Endothelial cell of coronary artery (primary cell): ENCODE measurements around the gene SLC39A7. TPM values are rescaled to one million over a fixed set of nuclear protein-coding genes. Genes with fewer than 3 reads are reported as not detected.

Source experiments
- total RNA-seq: library from RNA; depleted of rRNA; stranded (reverse); fragments of >200 nt; gene quantifications from 2 replicates; pipeline ENCODE4 v1.2.3, GENCODE V29; 2014

The SLC39A7 gene, protein sequence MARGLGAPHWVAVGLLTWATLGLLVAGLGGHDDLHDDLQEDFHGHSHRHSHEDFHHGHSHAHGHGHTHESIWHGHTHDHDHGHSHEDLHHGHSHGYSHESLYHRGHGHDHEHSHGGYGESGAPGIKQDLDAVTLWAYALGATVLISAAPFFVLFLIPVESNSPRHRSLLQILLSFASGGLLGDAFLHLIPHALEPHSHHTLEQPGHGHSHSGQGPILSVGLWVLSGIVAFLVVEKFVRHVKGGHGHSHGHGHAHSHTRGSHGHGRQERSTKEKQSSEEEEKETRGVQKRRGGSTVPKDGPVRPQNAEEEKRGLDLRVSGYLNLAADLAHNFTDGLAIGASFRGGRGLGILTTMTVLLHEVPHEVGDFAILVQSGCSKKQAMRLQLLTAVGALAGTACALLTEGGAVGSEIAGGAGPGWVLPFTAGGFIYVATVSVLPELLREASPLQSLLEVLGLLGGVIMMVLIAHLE
- 108 and 126 TPM in 2 replicates for total RNA-seq

GRCh38 chr6:33200219-33201146, at the start of gene SLC39A7, which contains the start of gene RXRB:
Gene SLC39A7, plus strand, starts transcription at chr6:33200867. Its CDS starts 379 bp downstream, at chr6:33201246.
Gene RXRB, minus strand, starts transcription at chr6:33200665. Its CDS starts 189 bp downstream, at chr6:33200476.

DNA sequence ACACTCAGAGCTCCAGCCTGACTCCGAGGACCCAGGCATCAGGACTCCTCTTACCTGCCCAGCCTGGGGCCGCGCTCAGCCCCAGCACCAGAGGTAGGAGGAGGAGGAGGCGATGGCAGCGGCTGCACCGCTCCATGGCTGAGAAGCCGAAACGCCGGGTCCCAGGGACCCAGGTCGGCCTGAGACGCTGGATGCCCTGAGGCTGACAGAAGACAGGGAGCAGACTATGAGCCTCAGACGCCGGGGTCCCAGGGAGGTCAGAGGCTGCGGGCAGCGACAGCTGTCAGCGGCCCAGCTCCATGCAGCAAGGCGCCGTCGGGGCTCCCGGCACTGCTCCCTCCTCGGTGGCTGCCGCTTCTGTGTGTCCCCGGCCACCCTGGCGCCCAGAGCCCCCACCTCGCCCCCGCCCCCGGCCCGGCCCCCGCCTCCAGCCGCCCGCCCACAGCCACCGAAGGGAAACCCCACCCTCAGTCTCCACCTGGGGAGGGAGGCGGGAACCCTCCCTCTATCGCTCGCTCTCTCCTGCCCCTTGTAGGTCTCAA, 8.5 kb upstream of the SLC39A7 start, which contains the start of gene COL11A2:
TSS of gene COL11A2 (minus strand) at position 363 of the 542 bp plus-strand sequence. CDS start at position 136, 227 bp downstream.

GRCh38 chr6:33204415-33205190, 3.9 kb downstream of the SLC39A7 start, which contains the start of gene HSD17B8:
Gene HSD17B8, plus strand, starts transcription at chr6:33204655. Its CDS starts 14 bp downstream, at chr6:33204669.

GRCh38 chr6:33208091-33208967, 7.7 kb downstream of the SLC39A7 start, which contains the start of gene RING1:
Gene RING1, plus strand, starts transcription at chr6:33208500. Its CDS starts 323 bp downstream, at chr6:33208823.

Other genes starting within 250 kb of the SLC39A7 start
- gene HLA-DMA, start 247.8 kb upstream of the SLC39A7 start, total RNA-seq: 0.27 and 0.75 TPM in 2 replicates
- 48.0 and 63.6 TPM in 2 replicates for gene BRD2, start 232.3 kb upstream of the SLC39A7 start, total RNA-seq
- under 0.01 TPM in 1 of 2 replicates, not detected in the other for gene HLA-DOA, start 191.3 kb upstream of the SLC39A7 start, total RNA-seq
- gene HLA-DPA1, start 127.2 kb upstream of the SLC39A7 start, total RNA-seq: 1.9 and 3.5 TPM in 2 replicates
- 6.3 and 9.2 TPM in 2 replicates for gene HLA-DPB1, start 124.9 kb upstream of the SLC39A7 start, total RNA-seq
- 0.09 and 0.19 TPM in 2 replicates for gene COL11A2, start 8.4 kb upstream of the SLC39A7 start, total RNA-seq
- 18.3 and 20.6 TPM in 2 replicates for gene RXRB, start 202 bp upstream of the SLC39A7 start, total RNA-seq
- gene HSD17B8, start 3.8 kb downstream of the SLC39A7 start, total RNA-seq: 3.6 and 4.7 TPM in 2 replicates
- 17.6 and 23.9 TPM in 2 replicates for gene RING1, start 7.6 kb downstream of the SLC39A7 start, total RNA-seq
- 30.0 and 35.5 TPM in 2 replicates for gene VPS52, start 71.0 kb downstream of the SLC39A7 start, total RNA-seq
- gene RPS18, start 71.2 kb downstream of the SLC39A7 start, total RNA-seq: 6,632 and 6,752 TPM in 2 replicates
- gene B3GALT4, start 76.3 kb downstream of the SLC39A7 start, total RNA-seq: 2.1 and 3.3 TPM in 2 replicates
- 89.8 and 104 TPM in 2 replicates for gene WDR46, start 88.4 kb downstream of the SLC39A7 start, total RNA-seq
- 47.1 and 52.0 TPM in 2 replicates for gene PFDN6, start 88.7 kb downstream of the SLC39A7 start, total RNA-seq
- 34.2 and 41.3 TPM in 2 replicates for gene RGL2, start 98.1 kb downstream of the SLC39A7 start, total RNA-seq
- gene TAPBP, start 113.2 kb downstream of the SLC39A7 start, total RNA-seq: 33.2 and 55.3 TPM in 2 replicates
- 11.2 and 18.4 TPM in 2 replicates for gene ZBTB22, start 116.9 kb downstream of the SLC39A7 start, total RNA-seq
- gene DAXX, start 122.1 kb downstream of the SLC39A7 start, total RNA-seq: 54.9 and 68.0 TPM in 2 replicates
- gene KIFC1, start 191.0 kb downstream of the SLC39A7 start, total RNA-seq: 8.0 and 25.3 TPM in 2 replicates
- gene PHF1, start 210.1 kb downstream of the SLC39A7 start, total RNA-seq: 7.6 and 12.4 TPM in 2 replicates
- 46.1 and 59.4 TPM in 2 replicates for gene CUTA, start 217.2 kb downstream of the SLC39A7 start, total RNA-seq
- gene SYNGAP1, start 219.2 kb downstream of the SLC39A7 start, total RNA-seq: 1.6 and 2.2 TPM in 2 replicates